ENCODE results near the gene PDLIM7. TPM values are rescaled to one million over a fixed set of nuclear protein-coding genes. Genes with fewer than 3 reads are reported as not detected.

Gene PDLIM7
- total and polyA plus RNA-seq, 10 of the 15 experiments (the other 5 are each of a cell fraction or from before 2014, with no cell fraction given) = 0.82 to 36.6 (median 19.3) TPM

- in situ Hi-C loops (cut with MboI) = no loop called here
- H3K36me3 ChIP-seq (ENCODE audit: control insufficient read depth in 2 of 2, insufficient read depth in 2 of 2, low read length in 1 of 2) = peaks cover 8 to 14% of the 10 kb centered on the region in 2 experiments; a peak in 3 of 4 replicates
- intact Hi-C loops (cut with micrococcal nuclease; ENCODE audit: unreplicated experiment) = no loop called here
Observed at GRCh38 chr5:177526791-177527190, 29.4 kb upstream of the PDLIM7 start.

More at GRCh38 chr5:177526791-177527190, 29.4 kb upstream of the PDLIM7 start:
- H3K9ac ChIP-seq (ENCODE audit: control insufficient read depth, insufficient read depth, low read length) = no peak overlapping the region
- ChIA-PET SMC1A (ENCODE audit: uncharacterized antibody, unreplicated experiment) (no interaction called here), POLR2A (no interaction called here), CTCF (no interaction called here), RAD21 (ENCODE audit: unreplicated experiment) (no interaction called here)
- H3K4me2 ChIP-seq (ENCODE audit: control insufficient read depth, insufficient read depth) = no peak overlapping the region
- no peak overlapping the region for H3K27ac ChIP-seq (ENCODE audit: control insufficient read depth, insufficient read depth)
- no peaks in the 10 kb centered on the region for H3K79me2 ChIP-seq (ENCODE audit: control insufficient read depth, insufficient read depth, low read length)
- DNase-seq (ENCODE audit: low read depth, low spot score) (no peak), FAIRE-seq (no peak), ATAC-seq (no peak)
- no peak for TF ChIP-seq CREB1 (IDR thresholded peaks at IDR 0.05; ENCODE audit: low read depth)
- TF ChIP-seq SMC3 (IDR thresholded peaks at IDR 0.05; ENCODE audit: borderline replicate concordance, low read length) = no peak
- no peak for TF ChIP-seq WRNIP1 (IDR thresholded peaks at IDR 0.05; ENCODE audit: borderline replicate concordance, low read depth, low read length)
- TF ChIP-seq TCF3 (IDR thresholded peaks at IDR 0.05; ENCODE audit: borderline replicate concordance, insufficient read depth, low read depth, low read length) = no peak
- no peak for TF ChIP-seq RELB (IDR thresholded peaks at IDR 0.05; ENCODE audit: low read depth)
- no peak for TF ChIP-seq NFYB (IDR thresholded peaks at IDR 0.05; ENCODE audit: insufficient read depth, low read depth, low read length)
- TF ChIP-seq KDM1A (IDR thresholded peaks at IDR 0.05; ENCODE audit: borderline replicate concordance) = no peak
- no peak for TF ChIP-seq PML (IDR thresholded peaks at IDR 0.05; ENCODE audit: low read length)
- TF ChIP-seq NR2C1 (IDR thresholded peaks at IDR 0.05) = no peak
- no peak for TF ChIP-seq HDAC2 (IDR thresholded peaks at IDR 0.05)
- TF ChIP-seq MLLT1 (IDR thresholded peaks at IDR 0.05) = no peak
- no peak for TF ChIP-seq CEBPB (IDR thresholded peaks at IDR 0.05; ENCODE audit: borderline replicate concordance in 1 of 2, low read depth in 2 of 2, low read length in 2 of 2)
- TF ChIP-seq CUX1 (IDR thresholded peaks at IDR 0.05; ENCODE audit: insufficient replicate concordance, low read depth, low read length) = no peak
- WGBS (ENCODE audit: insufficient coverage, insufficient replicate concordance, low lambda C conversion rate, missing lambda C conversion rate) = 100% methylated on average over 6 of the region's 6 CpGs
- no peak overlapping the region for H3K4me3 ChIP-seq
- no peak overlapping the region for H2AFZ ChIP-seq (ENCODE audit: control insufficient read depth, low read depth, low read length)
- H3K27me3 ChIP-seq (replicated peaks in 1 of 2; ENCODE audit: control insufficient read depth in 2 of 2, insufficient read depth in 2 of 2, low read length in 1 of 2) = no peaks in the 10 kb centered on the region
- H4K20me1 ChIP-seq (ENCODE audit: control insufficient read depth, insufficient read depth) = no peaks in the 10 kb centered on the region
- H3K9me3 ChIP-seq (replicated peaks; ENCODE audit: control insufficient read depth, insufficient read depth, low read length) = no peaks in the 10 kb centered on the region
- BruUV-seq (replicated peaks) = no TSS peak
- no peaks in the 10 kb centered on the region for H3K4me1 ChIP-seq (ENCODE audit: control insufficient read depth, insufficient read depth, low read length)

Data from GM12878 (cell line).